Measurements from ENCODE around the gene STAU1.
"Not testable (repeated sequence)": the region's sequence is repeated elsewhere in the genome, so short reads cannot be mapped to it uniquely, and the experiment has no call there.

STAU1 gene

GRCh38 chr20:49187851-49188641, at the start of gene STAU1:
STAU1 (minus strand) TSS chr20:49188334; CDS start chr20:49166201, 22,133 bp downstream.
- peak; percentile 94 for DNase-seq (ENCODE audit: low read depth)

- no peak for DNase-seq (ENCODE audit: low read depth)
Observed at GRCh38 chr20:49237531-49237930, 49.4 kb upstream of the STAU1 start.

GRCh38 chr20:49236301-49236700, 48.2 kb upstream of the STAU1 start:
- DNase-seq (ENCODE audit: low read depth): no peak

- no peak for DNase-seq (ENCODE audit: low read depth)
Observed at GRCh38 chr20:49234831-49235230, 46.7 kb upstream of the STAU1 start.

- no peak for DNase-seq (ENCODE audit: low read depth)
Observed at GRCh38 chr20:49233226-49233625, 45.1 kb upstream of the STAU1 start.

GRCh38 chr20:49231471-49231870, 43.3 kb upstream of the STAU1 start:
- no peak for DNase-seq (ENCODE audit: low read depth)

GRCh38 chr20:49230561-49231133, 42.5 kb upstream of the STAU1 start:
- no peak for DNase-seq (ENCODE audit: low read depth)

- DNase-seq (ENCODE audit: low read depth): no peak
Observed at GRCh38 chr20:49230021-49230420, 41.9 kb upstream of the STAU1 start.

- DNase-seq (ENCODE audit: low read depth): no peak
Observed at GRCh38 chr20:49229381-49229780, 41.2 kb upstream of the STAU1 start.

- DNase-seq (ENCODE audit: low read depth): no peak
Observed at GRCh38 chr20:49228676-49229075, 40.5 kb upstream of the STAU1 start.

- DNase-seq (ENCODE audit: low read depth): no peak
Observed at GRCh38 chr20:49225896-49226295, 37.8 kb upstream of the STAU1 start.

- DNase-seq (ENCODE audit: low read depth): no peak
Observed at GRCh38 chr20:49219924-49220831, 32.0 kb upstream of the STAU1 start.

GRCh38 chr20:49219091-49219923, 31.2 kb upstream of the STAU1 start, which contains the start of gene DDX27:
DDX27 (plus strand) TSS chr20:49219416; CDS start chr20:49219449, 33 bp downstream.
- DNase-seq (ENCODE audit: low read depth): peak; percentile 93

GRCh38 chr20:49218739-49219090, 30.6 kb upstream of the STAU1 start:
- DNase-seq (ENCODE audit: low read depth): not testable (repeated sequence)

- DNase-seq (ENCODE audit: low read depth): peak; percentile 89
Observed at GRCh38 chr20:49216991-49217578, 29.0 kb upstream of the STAU1 start.

- no peak for DNase-seq (ENCODE audit: low read depth)
Observed at GRCh38 chr20:49215232-49215631, 27.1 kb upstream of the STAU1 start.

- no peak for DNase-seq (ENCODE audit: low read depth)
Observed at GRCh38 chr20:49214571-49214970, 26.4 kb upstream of the STAU1 start.

- no peak for DNase-seq (ENCODE audit: low read depth)
Observed at GRCh38 chr20:49210757-49211110, 22.6 kb upstream of the STAU1 start.

GRCh38 chr20:49210101-49210756, 22.1 kb upstream of the STAU1 start:
- DNase-seq (ENCODE audit: low read depth): no peak

GRCh38 chr20:49207076-49207475, 18.9 kb upstream of the STAU1 start:
- DNase-seq (ENCODE audit: low read depth): no peak

- DNase-seq (ENCODE audit: low read depth): no peak
Observed at GRCh38 chr20:49203746-49204145, 15.6 kb upstream of the STAU1 start.

Data from activated T-cell treated with anti-CD3 and anti-CD28 coated beads for 48 hours (primary cell).